ENCODE results near the gene IQUB. TPM values are rescaled to one million over a fixed set of nuclear protein-coding genes. Genes with fewer than 3 reads are reported as not detected.

IQUB gene
- total and polyA plus RNA-seq, 9 donors = 0.35 to 11.3 (median 0.93) TPM

DNA sequence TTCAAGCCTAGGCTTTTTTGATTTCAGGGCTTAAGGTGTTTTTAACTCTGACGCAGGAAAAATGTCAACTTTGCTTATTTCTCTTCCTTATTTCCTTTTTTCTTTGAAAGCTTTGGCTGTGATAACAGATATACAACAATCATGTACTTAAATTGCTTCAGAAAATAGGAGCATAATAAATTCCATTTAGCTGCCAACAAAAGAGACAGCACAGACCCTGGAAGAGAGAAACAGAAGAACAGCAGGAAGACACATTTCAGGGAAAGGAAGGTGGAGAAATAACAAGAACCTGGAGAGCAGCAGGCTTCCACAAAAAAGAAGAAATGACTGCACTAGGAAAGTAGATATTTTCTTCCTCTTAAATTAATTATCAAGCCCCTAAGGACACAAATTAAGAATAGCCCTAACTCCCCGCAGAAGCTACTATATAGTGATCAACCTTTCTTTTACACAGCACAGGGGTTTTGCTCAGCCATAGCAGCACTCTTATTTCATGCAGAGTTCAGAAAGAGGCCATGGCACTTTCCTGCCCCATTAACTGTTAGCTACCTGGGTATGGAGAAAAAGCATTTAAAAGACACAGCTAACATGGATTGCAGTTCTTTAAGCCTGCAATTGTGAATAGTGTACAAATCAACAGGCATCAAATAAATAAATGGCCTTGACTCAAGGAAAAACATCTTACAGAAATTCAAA, 61.5 kb downstream of the IQUB start:
- H3K4me1 ChIP-seq (ENCODE audit: insufficient read depth) = peaks cover 3% of the 10 kb centered on the region
- DNase-seq = no peak
- no peaks in the 10 kb centered on the region for H3K36me3 ChIP-seq
- no peak overlapping the region for H3K4me3 ChIP-seq
- TF ChIP-seq POLR2A (IDR thresholded peaks at IDR 0.05) (no peak), EP300 (IDR thresholded peaks at IDR 0.05) (no peak)
- TF ChIP-seq, protein P1, sequence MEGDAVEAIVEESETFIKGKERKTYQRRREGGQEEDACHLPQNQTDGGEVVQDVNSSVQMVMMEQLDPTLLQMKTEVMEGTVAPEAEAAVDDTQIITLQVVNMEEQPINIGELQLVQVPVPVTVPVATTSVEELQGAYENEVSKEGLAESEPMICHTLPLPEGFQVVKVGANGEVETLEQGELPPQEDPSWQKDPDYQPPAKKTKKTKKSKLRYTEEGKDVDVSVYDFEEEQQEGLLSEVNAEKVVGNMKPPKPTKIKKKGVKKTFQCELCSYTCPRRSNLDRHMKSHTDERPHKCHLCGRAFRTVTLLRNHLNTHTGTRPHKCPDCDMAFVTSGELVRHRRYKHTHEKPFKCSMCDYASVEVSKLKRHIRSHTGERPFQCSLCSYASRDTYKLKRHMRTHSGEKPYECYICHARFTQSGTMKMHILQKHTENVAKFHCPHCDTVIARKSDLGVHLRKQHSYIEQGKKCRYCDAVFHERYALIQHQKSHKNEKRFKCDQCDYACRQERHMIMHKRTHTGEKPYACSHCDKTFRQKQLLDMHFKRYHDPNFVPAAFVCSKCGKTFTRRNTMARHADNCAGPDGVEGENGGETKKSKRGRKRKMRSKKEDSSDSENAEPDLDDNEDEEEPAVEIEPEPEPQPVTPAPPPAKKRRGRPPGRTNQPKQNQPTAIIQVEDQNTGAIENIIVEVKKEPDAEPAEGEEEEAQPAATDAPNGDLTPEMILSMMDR (IDR thresholded peaks at IDR 0.05) = no peak
- H3K9me3 ChIP-seq = no peaks in the 10 kb centered on the region
- no peak overlapping the region for H3K27ac ChIP-seq
- no peaks in the 10 kb centered on the region for H3K27me3 ChIP-seq
- 27 to 31% (median 30%) methylated on average over 2 of the region's 2 CpGs for WGBS, 3 donors
- intact Hi-C loops (cut with DNase I) = no loop called here

- TF ChIP-seq, protein P1 (IDR thresholded peaks at IDR 0.05) = no peak
- TF ChIP-seq EP300 (IDR thresholded peaks at IDR 0.05) = no peak
- Histone ChIP-seq H3K4me3 (no peak overlapping the region), H3K9me3 (no peaks in the 10 kb centered on the region), H3K27me3 (no peaks in the 10 kb centered on the region), H3K36me3 (no peaks in the 10 kb centered on the region), H3K27ac (no peak overlapping the region), H3K4me1 (ENCODE audit: insufficient read depth) (peaks cover 3% of the 10 kb centered on the region)
- WGBS, 3 donors = 82 to 89% (median 85%) methylated on average over 2 of the region's 2 CpGs
- intact Hi-C loops (cut with DNase I) = no loop called here
- DNase-seq = no peak
Measured at GRCh38 chr7:123472327-123472726, 62.1 kb downstream of the IQUB start.

- H3K27me3 ChIP-seq = no peaks in the 10 kb centered on the region
- TF ChIP-seq, protein P1 (IDR thresholded peaks at IDR 0.05) = no peak
- TF ChIP-seq POLR2A (IDR thresholded peaks at IDR 0.05) (no peak), EP300 (IDR thresholded peaks at IDR 0.05) (no peak)
- H3K4me1 ChIP-seq (ENCODE audit: insufficient read depth) = peaks cover 2% of the 10 kb centered on the region
- no peak for DNase-seq
- no peak overlapping the region for H3K4me3 ChIP-seq
- intact Hi-C loops (cut with DNase I) = no loop called here
- no peak overlapping the region for H3K27ac ChIP-seq
- H3K36me3 ChIP-seq = no peaks in the 10 kb centered on the region
- WGBS, 3 donors = 86 to 87% (median 87%) methylated on average over 5 of the region's 5 CpGs
- H3K9me3 ChIP-seq = no peaks in the 10 kb centered on the region
Measured at GRCh38 chr7:123468303-123468702, 66.1 kb downstream of the IQUB start.

DNA sequence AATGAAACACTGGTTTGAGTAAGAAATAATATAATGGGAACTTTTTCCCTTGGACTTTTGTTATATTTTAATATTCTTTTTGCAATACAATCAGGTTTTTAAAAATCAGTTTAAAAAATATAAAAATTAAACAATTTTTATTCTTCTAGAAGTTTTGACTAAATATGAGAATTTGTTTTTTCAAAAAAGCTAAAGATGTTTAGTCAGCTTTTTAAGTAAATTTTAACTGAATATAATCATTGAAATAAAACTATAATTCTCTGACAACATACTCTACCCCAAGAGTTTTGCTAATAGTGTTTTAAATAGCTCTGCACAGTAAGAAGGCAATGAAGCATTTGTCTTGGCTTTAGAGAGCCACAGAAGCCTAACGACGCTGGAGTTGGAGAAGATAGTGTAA, 70.5 kb downstream of the IQUB start:
- Histone ChIP-seq H3K27me3 (no peaks in the 10 kb centered on the region), H3K36me3 (no peaks in the 10 kb centered on the region), H3K4me1 (ENCODE audit: insufficient read depth) (no peaks in the 10 kb centered on the region), H3K4me3 (no peak overlapping the region), H3K27ac (no peak overlapping the region), H3K9me3 (no peaks in the 10 kb centered on the region)
- WGBS, 3 donors = 68 to 79% (median 78%) methylated on average over 2 of the region's 2 CpGs
- no peak for TF ChIP-seq POLR2A (IDR thresholded peaks at IDR 0.05)
- TF ChIP-seq, protein P1 (IDR thresholded peaks at IDR 0.05) = no peak
- no peak for TF ChIP-seq EP300 (IDR thresholded peaks at IDR 0.05)
- intact Hi-C loops (cut with DNase I) = no loop called here
- no peak for DNase-seq

All from ovary (tissue), 9 donors.